OCI-LY7 (cell line): ENCODE results near the gene PTPRE. TPM values are rescaled to one million over a fixed set of nuclear protein-coding genes. Genes with fewer than 3 reads are reported as not detected.
A peak's percentile ranks its signal among the peaks of the same experiment; 100 is the strongest.

Source experiments
- BruUV-seq: library from RNA; stranded (reverse); fragments of 400-500 nt; replicated peaks from 2 replicates; lab custom pipeline; 2021; lab: Mats Ljungman, UMichigan
- CTCF ChIA-PET: fragments of 300-600 bp; sonication (Branson Sonifier 250); formaldehyde crosslinking; loops from one replicate; lab custom pipeline; 2022; ENCODE audit warnings: antibody characterized with exemption; ENCODE audit not compliant: unreplicated experiment; lab: Charles Lee
- POLR2A ChIA-PET: fragments of 300-600 bp; sonication (Branson Sonifier 250); formaldehyde crosslinking; loops from one replicate; lab custom pipeline; 2022; ENCODE audit warnings: antibody characterized with exemption; lab: Charles Lee
- DNase-seq: peaks from one replicate; pipeline ENCODE4 v3.0.0-alpha.2; 2015; ENCODE audit warnings: low spot score
- H2AFZ ChIP-seq: fragments of 200-600 bp; sonication (generic), shearing (Covaris generic); 2 replicates; pipeline ENCODE4 v1.6.1; 2014; ENCODE audit warnings: mild to moderate bottlenecking, antibody characterized with exemption, low read length, moderate library complexity
- H3K27ac ChIP-seq: fragments of 200-600 bp; sonication (generic); 2 replicates; pipeline ENCODE4 v1.5.1; 2014; ENCODE audit warnings: mixed run types, low read depth, mild to moderate bottlenecking, moderate library complexity, low read length, inconsistent platforms; ENCODE audit not compliant: poor library complexity, severe bottlenecking
- H3K36me3 ChIP-seq: fragments of 200-600 bp; sonication (generic); 2 replicates; pipeline ENCODE4 v1.6.1; 2014; ENCODE audit warnings: mild to moderate bottlenecking, antibody characterized with exemption, low read length, moderate library complexity, mixed read lengths; ENCODE audit not compliant: insufficient read depth
- H3K4me1 ChIP-seq: fragments of 200-600 bp; sonication (generic); 2 replicates; pipeline ENCODE4 v1.5.1; 2014; ENCODE audit warnings: mild to moderate bottlenecking, low read length; ENCODE audit not compliant: insufficient read depth, poor library complexity, severe bottlenecking
- H3K4me2 ChIP-seq: fragments of 200-600 bp; sonication (generic); 2 replicates; pipeline ENCODE4 v1.6.1; 2014; ENCODE audit warnings: mild to moderate bottlenecking, low read length
- H3K4me3 ChIP-seq: fragments of 200-600 bp; sonication (generic); 2 replicates; pipeline ENCODE4 v1.5.1; 2014; ENCODE audit warnings: mild to moderate bottlenecking, low read depth, low read length; ENCODE audit not compliant: poor library complexity, severe bottlenecking
- H3K79me2 ChIP-seq: fragments of 200-600 bp; sonication (generic); 2 replicates; pipeline ENCODE4 v1.6.1; 2016; ENCODE audit warnings: low read depth, mild to moderate bottlenecking, low read length, moderate library complexity, mixed read lengths; ENCODE audit not compliant: insufficient read depth
- H3K9me2 ChIP-seq: fragments of 200-600 bp; sonication (generic); 2 replicates; pipeline ENCODE4 v1.6.1; 2016; ENCODE audit warnings: mild to moderate bottlenecking, low read length, mixed read lengths; ENCODE audit not compliant: insufficient read depth
- H3K9me3 ChIP-seq: fragments of 200-600 bp; sonication (generic); 2 replicates; pipeline ENCODE4 v1.6.1; 2014; ENCODE audit warnings: mild to moderate bottlenecking, mixed run types, low read length, mixed read lengths
- H4K20me1 ChIP-seq: fragments of 200-600 bp; sonication (generic); 2 replicates; pipeline ENCODE4 v1.6.1; 2014; ENCODE audit warnings: mild to moderate bottlenecking, antibody characterized with exemption, low read length, moderate library complexity, mixed read lengths; ENCODE audit not compliant: insufficient read depth
- EZH2phosphoT487 ChIP-seq: fragments of 200-600 bp; sonication (generic); IDR thresholded peaks from 2 replicates; pipeline ENCODE4 v1.6.1; 2018; ENCODE audit warnings: low read depth, borderline replicate concordance, mild to moderate bottlenecking, mixed run types, antibody characterized with exemption, low read length, moderate library complexity, mixed read lengths
- intact Hi-C: fragments of 100-400 bp; cut with micrococcal nuclease; formaldehyde crosslinking; loops from one replicate; pipeline ENCODE4 v1.10.0; 2022; ENCODE audit not compliant: unreplicated experiment
- total RNA-seq, 2 experiments: library from RNA; depleted of rRNA in 1 of 2; stranded (reverse); fragments of >200 nt in 1 of 2; shearing (Covaris generic) in 1 of 2; gene quantifications; 2 replicates each; pipeline ENCODE4 v1.2.3, GENCODE V29; 2014 to 2022
- TF ChIP-seq, protein P1 (sequence below): fragments of 200-600 bp; sonication (generic); conservative IDR thresholded peaks from 2 replicates; pipeline ENCODE4 v1.5.1; 2014; ENCODE audit warnings: mild to moderate bottlenecking, antibody characterized with exemption, low read length, moderate library complexity, mixed read lengths

The PTPRE gene
- total RNA-seq, 2 experiments from 2014 or later, result 6.8 to 8.3 TPM

DNA sequence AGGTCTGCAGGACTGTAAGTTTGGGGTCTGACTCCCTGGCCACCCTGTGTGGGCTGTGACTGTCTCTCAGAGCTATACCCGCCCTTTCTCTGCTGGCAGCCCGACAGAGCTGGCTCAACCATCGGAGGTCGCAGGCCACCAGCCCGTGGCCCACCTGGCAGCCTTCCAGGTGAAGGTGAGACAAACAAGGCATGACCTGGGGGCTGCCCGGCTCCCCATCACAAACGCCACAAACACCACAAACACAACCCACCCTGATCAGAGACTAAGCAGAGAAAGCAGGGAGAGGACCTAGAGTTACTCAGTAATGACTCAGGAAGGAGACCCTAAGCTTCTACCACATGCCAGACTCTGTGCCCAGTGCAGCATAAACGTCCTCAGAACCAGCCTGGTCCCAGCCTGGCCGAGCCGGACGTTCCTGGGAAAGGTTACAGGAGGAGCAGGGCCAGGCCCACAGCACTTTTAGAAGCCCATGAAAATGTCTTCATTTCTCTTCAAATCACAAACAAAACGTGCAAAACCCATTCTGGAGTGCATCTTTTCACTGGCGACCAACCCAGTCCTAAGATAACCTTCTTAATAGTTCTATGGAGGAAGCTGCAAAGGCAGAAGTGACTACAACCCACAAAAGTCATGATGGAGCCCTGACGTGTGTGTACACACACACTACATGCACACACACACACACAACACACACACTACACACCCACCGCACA, 152.5 kb downstream of the PTPRE start:
- no peak overlapping the region for H3K4me3 ChIP-seq
- no peak for DNase-seq
- no peaks in the 10 kb centered on the region for H3K9me2 ChIP-seq
- CTCF ChIA-PET, result interaction anchor here (1.0 kb wide), 1 partner anchor 11 kb away, joined by 4 read pairs; no protein-coding TSS in a partner anchor
- intact Hi-C loops, result no loop called here
- H3K36me3 ChIP-seq, result peaks cover 5% of the 10 kb centered on the region
- peak overlapping the region; percentile 26; the same call in 1 of the 2 replicates for H3K4me2 ChIP-seq
- no peaks in the 10 kb centered on the region for H3K79me2 ChIP-seq
- TF ChIP-seq, protein P1, sequence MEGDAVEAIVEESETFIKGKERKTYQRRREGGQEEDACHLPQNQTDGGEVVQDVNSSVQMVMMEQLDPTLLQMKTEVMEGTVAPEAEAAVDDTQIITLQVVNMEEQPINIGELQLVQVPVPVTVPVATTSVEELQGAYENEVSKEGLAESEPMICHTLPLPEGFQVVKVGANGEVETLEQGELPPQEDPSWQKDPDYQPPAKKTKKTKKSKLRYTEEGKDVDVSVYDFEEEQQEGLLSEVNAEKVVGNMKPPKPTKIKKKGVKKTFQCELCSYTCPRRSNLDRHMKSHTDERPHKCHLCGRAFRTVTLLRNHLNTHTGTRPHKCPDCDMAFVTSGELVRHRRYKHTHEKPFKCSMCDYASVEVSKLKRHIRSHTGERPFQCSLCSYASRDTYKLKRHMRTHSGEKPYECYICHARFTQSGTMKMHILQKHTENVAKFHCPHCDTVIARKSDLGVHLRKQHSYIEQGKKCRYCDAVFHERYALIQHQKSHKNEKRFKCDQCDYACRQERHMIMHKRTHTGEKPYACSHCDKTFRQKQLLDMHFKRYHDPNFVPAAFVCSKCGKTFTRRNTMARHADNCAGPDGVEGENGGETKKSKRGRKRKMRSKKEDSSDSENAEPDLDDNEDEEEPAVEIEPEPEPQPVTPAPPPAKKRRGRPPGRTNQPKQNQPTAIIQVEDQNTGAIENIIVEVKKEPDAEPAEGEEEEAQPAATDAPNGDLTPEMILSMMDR, result no peak
- TF ChIP-seq EZH2phosphoT487, result no peak
- H2AFZ ChIP-seq, result no peak overlapping the region
- no TSS peak for BruUV-seq
- no peaks in the 10 kb centered on the region for H3K9me3 ChIP-seq
- peaks cover 18% of the 10 kb centered on the region; the same call in 1 of the 2 replicates for H4K20me1 ChIP-seq
- no peak overlapping the region for H3K27ac ChIP-seq
- POLR2A ChIA-PET, result interaction anchor here (1.1 to 5.7 kb wide), 3 partner anchors 10 to 12 kb away, joined by 5 to 37 read pairs (median 6); no protein-coding TSS in a partner anchor
- H3K4me1 ChIP-seq, result peaks cover 42% of the 10 kb centered on the region

DNA sequence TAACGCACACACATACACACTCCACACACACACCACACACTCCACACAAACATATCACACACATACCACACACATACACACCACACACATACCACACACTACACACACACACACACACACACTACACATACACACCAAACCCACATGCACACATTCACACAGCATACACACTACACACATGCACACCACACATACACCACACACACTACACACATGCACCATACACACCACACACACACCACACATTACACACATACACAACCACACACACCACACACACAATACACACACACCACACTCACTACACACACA, 153.0 kb downstream of the PTPRE start:
- H2AFZ ChIP-seq, result no peak overlapping the region
- peaks cover 47% of the 10 kb centered on the region for H3K4me1 ChIP-seq
- H3K36me3 ChIP-seq, result peaks cover 5% of the 10 kb centered on the region
- TF ChIP-seq EZH2phosphoT487, result no peak
- TF ChIP-seq, protein P1, result no peak
- no peak overlapping the region for H3K4me3 ChIP-seq
- peaks cover 20% of the 10 kb centered on the region; the same call in 1 of the 2 replicates for H4K20me1 ChIP-seq
- ChIA-PET CTCF (no interaction called here), POLR2A (interaction anchor here (5.7 kb wide), 1 partner anchor 12 kb away, joined by 37 read pairs; no protein-coding TSS in a partner anchor)
- no TSS peak for BruUV-seq
- H3K4me2 ChIP-seq, result no peak overlapping the region
- H3K9me3 ChIP-seq, result no peaks in the 10 kb centered on the region
- no peak overlapping the region for H3K27ac ChIP-seq
- H3K9me2 ChIP-seq, result no peaks in the 10 kb centered on the region
- no peak for DNase-seq
- intact Hi-C loops, result no loop called here
- H3K79me2 ChIP-seq, result no peaks in the 10 kb centered on the region
